ENCODE measurements around the gene ZNF276. TPM values are rescaled to one million over a fixed set of nuclear protein-coding genes. Genes with fewer than 3 reads are reported as not detected.

Gene ZNF276
- polyA plus RNA-seq, 1 of the 3 experiments (the other 2 are of a cell fraction), result 24.9 TPM

DNA sequence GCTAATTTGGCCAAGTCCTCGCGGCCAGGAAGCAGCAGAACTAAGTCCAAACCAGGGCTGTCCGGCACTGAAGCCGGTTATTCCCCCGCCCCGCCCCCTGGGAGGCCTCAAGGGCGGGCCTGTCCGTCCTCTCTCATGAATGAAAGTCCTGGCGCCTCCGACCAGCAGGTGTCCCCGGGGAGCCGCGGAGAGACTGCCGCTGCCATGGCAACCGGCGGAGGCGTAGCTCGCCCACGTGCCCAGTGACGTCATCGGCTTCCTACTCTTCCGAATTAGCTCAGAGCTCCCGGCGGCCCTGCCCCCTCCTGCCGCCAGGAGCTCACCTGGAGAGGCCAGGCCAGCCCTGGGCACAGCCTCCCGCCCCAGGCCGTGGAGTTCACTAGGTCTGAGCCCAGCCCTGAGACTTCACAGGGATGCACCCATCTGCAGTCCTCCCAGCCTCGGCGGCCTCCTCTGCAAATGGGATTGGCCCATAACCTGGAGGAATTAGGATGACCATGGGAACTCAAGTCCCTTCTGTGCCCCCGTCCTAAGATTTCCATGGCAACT is 21.2 kb upstream of the ZNF276 start (continued):
- TF ChIP-seq, protein P1, sequence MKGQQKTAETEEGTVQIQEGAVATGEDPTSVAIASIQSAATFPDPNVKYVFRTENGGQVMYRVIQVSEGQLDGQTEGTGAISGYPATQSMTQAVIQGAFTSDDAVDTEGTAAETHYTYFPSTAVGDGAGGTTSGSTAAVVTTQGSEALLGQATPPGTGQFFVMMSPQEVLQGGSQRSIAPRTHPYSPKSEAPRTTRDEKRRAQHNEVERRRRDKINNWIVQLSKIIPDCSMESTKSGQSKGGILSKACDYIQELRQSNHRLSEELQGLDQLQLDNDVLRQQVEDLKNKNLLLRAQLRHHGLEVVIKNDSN (IDR thresholded peaks at IDR 0.05; ENCODE audit: borderline replicate concordance, low read depth), result peak; percentile 97
- TF ChIP-seq MEF2A (IDR thresholded peaks at IDR 0.05; ENCODE audit: borderline replicate concordance, low read depth) (no peak), SMC3 (IDR thresholded peaks at IDR 0.05; ENCODE audit: low read depth, low read length) (peak; percentile 58), RFX5 (IDR thresholded peaks at IDR 0.05; ENCODE audit: low read length) (no peak), EZH2phosphoT487 (IDR thresholded peaks at IDR 0.05; ENCODE audit: borderline replicate concordance, low read depth) (no peak), EP300 (IDR thresholded peaks at IDR 0.05; ENCODE audit: borderline replicate concordance in 1 of 2, low read depth in 1 of 2, low read length in 1 of 2) (no peak), CHD2 (IDR thresholded peaks at IDR 0.05; ENCODE audit: low read length, partially characterized antibody) (peak; percentile 53), GATA2 (CRISPR knock-in tag; IDR thresholded peaks at IDR 0.05) (no peak), NRF1 (IDR thresholded peaks at IDR 0.05; ENCODE audit: low read depth, low read length) (no peak), USF2 (IDR thresholded peaks at IDR 0.05; ENCODE audit: borderline replicate concordance, low read depth, low read length) (peak; percentile 91), NFIC (IDR thresholded peaks at IDR 0.05; ENCODE audit: borderline replicate concordance) (no peak)
- TF ChIP-seq, protein P2, sequence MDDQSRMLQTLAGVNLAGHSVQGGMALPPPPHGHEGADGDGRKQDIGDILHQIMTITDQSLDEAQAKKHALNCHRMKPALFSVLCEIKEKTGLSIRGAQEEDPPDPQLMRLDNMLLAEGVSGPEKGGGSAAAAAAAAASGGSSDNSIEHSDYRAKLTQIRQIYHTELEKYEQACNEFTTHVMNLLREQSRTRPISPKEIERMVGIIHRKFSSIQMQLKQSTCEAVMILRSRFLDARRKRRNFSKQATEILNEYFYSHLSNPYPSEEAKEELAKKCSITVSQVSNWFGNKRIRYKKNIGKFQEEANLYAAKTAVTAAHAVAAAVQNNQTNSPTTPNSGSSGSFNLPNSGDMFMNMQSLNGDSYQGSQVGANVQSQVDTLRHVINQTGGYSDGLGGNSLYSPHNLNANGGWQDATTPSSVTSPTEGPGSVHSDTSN (IDR thresholded peaks at IDR 0.05), result no peak
- TF ChIP-seq, protein P3, sequence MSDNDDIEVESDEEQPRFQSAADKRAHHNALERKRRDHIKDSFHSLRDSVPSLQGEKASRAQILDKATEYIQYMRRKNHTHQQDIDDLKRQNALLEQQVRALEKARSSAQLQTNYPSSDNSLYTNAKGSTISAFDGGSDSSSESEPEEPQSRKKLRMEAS (IDR thresholded peaks at IDR 0.05; ENCODE audit: low read depth), result peak; percentile 82
- TF ChIP-seq, protein P4, sequence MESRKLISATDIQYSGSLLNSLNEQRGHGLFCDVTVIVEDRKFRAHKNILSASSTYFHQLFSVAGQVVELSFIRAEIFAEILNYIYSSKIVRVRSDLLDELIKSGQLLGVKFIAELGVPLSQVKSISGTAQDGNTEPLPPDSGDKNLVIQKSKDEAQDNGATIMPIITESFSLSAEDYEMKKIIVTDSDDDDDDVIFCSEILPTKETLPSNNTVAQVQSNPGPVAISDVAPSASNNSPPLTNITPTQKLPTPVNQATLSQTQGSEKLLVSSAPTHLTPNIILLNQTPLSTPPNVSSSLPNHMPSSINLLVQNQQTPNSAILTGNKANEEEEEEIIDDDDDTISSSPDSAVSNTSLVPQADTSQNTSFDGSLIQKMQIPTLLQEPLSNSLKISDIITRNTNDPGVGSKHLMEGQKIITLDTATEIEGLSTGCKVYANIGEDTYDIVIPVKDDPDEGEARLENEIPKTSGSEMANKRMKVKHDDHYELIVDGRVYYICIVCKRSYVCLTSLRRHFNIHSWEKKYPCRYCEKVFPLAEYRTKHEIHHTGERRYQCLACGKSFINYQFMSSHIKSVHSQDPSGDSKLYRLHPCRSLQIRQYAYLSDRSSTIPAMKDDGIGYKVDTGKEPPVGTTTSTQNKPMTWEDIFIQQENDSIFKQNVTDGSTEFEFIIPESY (IDR thresholded peaks at IDR 0.05; ENCODE audit: borderline replicate concordance, low read depth), result no peak

All from SK-N-SH (cell line).